Activated T-cell treated with anti-CD3 and anti-CD28 coated beads, Interleukin-2, amount 50 U/mL, for 4 hours (primary cell): ENCODE results near the gene MUC4. TPM values are rescaled to one million over a fixed set of nuclear protein-coding genes. Genes with fewer than 3 reads are reported as not detected.

Experiments
- ATAC-seq, 2 donors: fragments of 200-7000 bp; cut with Tn5 transposase; one replicate each; pipeline ENCODE4 v1.10.0; 2021
- DNase-seq: peaks from one replicate; pipeline ENCODE4 v3.0.0-alpha.2; 2020
- H3K27me3 Mint-ChIP-seq: one replicate; pipeline ENCODE4 v1.8.0; 2021; ENCODE audit warnings: low read depth, mixed read lengths
- H3K36me3 Mint-ChIP-seq: one replicate; pipeline ENCODE4 v1.8.0; 2022; ENCODE audit warnings: mixed read lengths; ENCODE audit not compliant: insufficient read depth
- H3K4me1 Mint-ChIP-seq: one replicate; pipeline ENCODE4 v1.8.0; 2021; ENCODE audit warnings: low read depth, mixed read lengths
- H3K4me3 Mint-ChIP-seq: one replicate; pipeline ENCODE4 v1.8.0; 2021; ENCODE audit warnings: mild to moderate bottlenecking, moderate library complexity, mixed read lengths
- H3K9me3 Mint-ChIP-seq: one replicate; pipeline ENCODE4 v1.8.0; 2021; ENCODE audit warnings: mixed read lengths
- total RNA-seq, 3 donors: library from RNA; stranded (reverse); gene quantifications; one replicate each; pipeline ENCODE4 v1.2.1, GENCODE V29; 2021

MUC4 gene
- total RNA-seq, 3 donors from 2014 or later: 0.08 to 0.24 (median 0.13) TPM

- DNase-seq: no peak
- Mint-ChIP-seq H3K4me1 (no peaks in the 10 kb centered on the region), H3K4me3 (no peak overlapping the region), H3K36me3 (no peaks in the 10 kb centered on the region), H3K9me3 (no peaks in the 10 kb centered on the region), H3K27me3 (no peaks in the 10 kb centered on the region)
- ATAC-seq: no peak
Observed at GRCh38 chr3:195770081-195770840, 41.5 kb downstream of the MUC4 start.

GRCh38 chr3:195769551-195769950 is 42.2 kb downstream of the MUC4 start:
- no peak for DNase-seq
- no peak for ATAC-seq
- Mint-ChIP-seq H3K27me3 (no peaks in the 10 kb centered on the region), H3K36me3 (no peaks in the 10 kb centered on the region), H3K4me1 (no peaks in the 10 kb centered on the region), H3K9me3 (no peaks in the 10 kb centered on the region), H3K4me3 (no peak overlapping the region)

- H3K27me3 Mint-ChIP-seq: peaks cover 5% of the 10 kb centered on the region
- H3K36me3 Mint-ChIP-seq: no peaks in the 10 kb centered on the region
- DNase-seq: no peak
- H3K9me3 Mint-ChIP-seq: no peaks in the 10 kb centered on the region
- no peaks in the 10 kb centered on the region for H3K4me1 Mint-ChIP-seq
- no peak overlapping the region for H3K4me3 Mint-ChIP-seq
- no peak for ATAC-seq
Observed at GRCh38 chr3:195768831-195769303, 42.9 kb downstream of the MUC4 start.

- ATAC-seq: no peak
- DNase-seq: no peak
- H3K36me3 Mint-ChIP-seq: no peaks in the 10 kb centered on the region
- peaks cover 9% of the 10 kb centered on the region for H3K27me3 Mint-ChIP-seq
- no peaks in the 10 kb centered on the region for H3K9me3 Mint-ChIP-seq
- no peak overlapping the region for H3K4me3 Mint-ChIP-seq
- H3K4me1 Mint-ChIP-seq: no peaks in the 10 kb centered on the region
Observed at GRCh38 chr3:195768414-195768813, 43.3 kb downstream of the MUC4 start.

GRCh38 chr3:195767792-195768191 is 43.9 kb downstream of the MUC4 start:
- Mint-ChIP-seq H3K27me3 (peaks cover 10% of the 10 kb centered on the region), H3K36me3 (no peaks in the 10 kb centered on the region), H3K4me3 (no peak overlapping the region), H3K4me1 (no peaks in the 10 kb centered on the region), H3K9me3 (no peaks in the 10 kb centered on the region)
- ATAC-seq (no peak), DNase-seq (no peak)

GRCh38 chr3:195766671-195767070 is 45.1 kb downstream of the MUC4 start:
- no peak overlapping the region for H3K4me3 Mint-ChIP-seq
- no peak for DNase-seq
- H3K27me3 Mint-ChIP-seq: peaks cover 10% of the 10 kb centered on the region
- no peaks in the 10 kb centered on the region for H3K9me3 Mint-ChIP-seq
- H3K4me1 Mint-ChIP-seq: no peaks in the 10 kb centered on the region
- H3K36me3 Mint-ChIP-seq: no peaks in the 10 kb centered on the region
- no peak for ATAC-seq

GRCh38 chr3:195764961-195765706 is 46.6 kb downstream of the MUC4 start:
- no peaks in the 10 kb centered on the region for H3K36me3 Mint-ChIP-seq
- H3K4me1 Mint-ChIP-seq: no peaks in the 10 kb centered on the region
- H3K9me3 Mint-ChIP-seq: no peaks in the 10 kb centered on the region
- no peak overlapping the region for H3K4me3 Mint-ChIP-seq
- peaks cover 19% of the 10 kb centered on the region for H3K27me3 Mint-ChIP-seq
- ATAC-seq (no peak), DNase-seq (no peak)

GRCh38 chr3:195763843-195764825 is 47.6 kb downstream of the MUC4 start:
- no peaks in the 10 kb centered on the region for H3K9me3 Mint-ChIP-seq
- no peak for DNase-seq
- peaks cover 29% of the 10 kb centered on the region for H3K27me3 Mint-ChIP-seq
- H3K36me3 Mint-ChIP-seq: no peaks in the 10 kb centered on the region
- no peak for ATAC-seq
- no peaks in the 10 kb centered on the region for H3K4me1 Mint-ChIP-seq
- no peak overlapping the region for H3K4me3 Mint-ChIP-seq

GRCh38 chr3:195763076-195763830 is 48.5 kb downstream of the MUC4 start:
- Mint-ChIP-seq H3K36me3 (no peaks in the 10 kb centered on the region), H3K4me3 (no peak overlapping the region), H3K27me3 (peaks cover 35% of the 10 kb centered on the region), H3K9me3 (no peaks in the 10 kb centered on the region), H3K4me1 (no peaks in the 10 kb centered on the region)
- ATAC-seq: no peak
- no peak for DNase-seq

- no peaks in the 10 kb centered on the region for H3K9me3 Mint-ChIP-seq
- no peaks in the 10 kb centered on the region for H3K4me1 Mint-ChIP-seq
- ATAC-seq (no peak), DNase-seq (no peak)
- H3K27me3 Mint-ChIP-seq: peaks cover 41% of the 10 kb centered on the region
- H3K36me3 Mint-ChIP-seq: no peaks in the 10 kb centered on the region
- no peak overlapping the region for H3K4me3 Mint-ChIP-seq
Observed at GRCh38 chr3:195762611-195763010, 49.1 kb downstream of the MUC4 start.

GRCh38 chr3:195762249-195762585 is 49.5 kb downstream of the MUC4 start:
- Mint-ChIP-seq H3K4me3 (no peak overlapping the region), H3K36me3 (no peaks in the 10 kb centered on the region), H3K4me1 (no peaks in the 10 kb centered on the region), H3K27me3 (peaks cover 42% of the 10 kb centered on the region), H3K9me3 (no peaks in the 10 kb centered on the region)
- no peak for ATAC-seq
- no peak for DNase-seq

- ATAC-seq: peak; percentile 18 to 28
- DNase-seq: no peak
- Mint-ChIP-seq H3K27me3 (peaks cover 47% of the 10 kb centered on the region), H3K36me3 (no peaks in the 10 kb centered on the region), H3K4me1 (no peaks in the 10 kb centered on the region), H3K4me3 (no peak overlapping the region), H3K9me3 (no peaks in the 10 kb centered on the region)
Observed at GRCh38 chr3:195761567-195762248, 50.0 kb downstream of the MUC4 start.

GRCh38 chr3:195761123-195761566 is 50.6 kb downstream of the MUC4 start:
- Mint-ChIP-seq H3K36me3 (no peaks in the 10 kb centered on the region), H3K4me1 (no peaks in the 10 kb centered on the region), H3K27me3 (peaks cover 49% of the 10 kb centered on the region), H3K9me3 (no peaks in the 10 kb centered on the region), H3K4me3 (no peak overlapping the region)
- DNase-seq: no peak
- no peak for ATAC-seq
